Raji (cell line): ENCODE data around the gene PLET1.

Experiments
- POLR2A ChIP-seq: IDR thresholded peaks from 2 replicates; pipeline ENCODE4 v1.6.1; 2011; ENCODE audit warnings: low read depth, low read length, control low read depth; ENCODE audit not compliant: insufficient read depth

PLET1 gene

DNA sequence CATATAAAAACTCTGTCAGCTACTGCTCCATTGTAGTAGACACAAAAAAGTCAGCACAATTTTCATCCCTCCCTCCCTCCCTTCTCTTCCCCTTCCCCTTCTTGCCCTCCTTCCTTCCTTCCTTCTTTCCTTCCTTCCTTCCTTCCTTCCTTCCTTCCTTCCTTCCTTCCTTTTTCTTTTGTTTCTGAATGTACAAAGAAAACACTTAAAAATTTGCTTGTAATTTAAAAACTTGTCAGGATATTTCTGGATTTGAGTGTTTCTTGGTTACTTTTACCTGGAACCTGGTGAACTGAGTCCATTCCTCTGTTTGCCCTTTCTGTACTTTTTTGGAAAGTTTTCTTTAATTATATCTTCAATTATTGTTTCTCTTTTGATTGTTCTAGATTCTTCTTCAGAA is 31.5 kb upstream of the PLET1 start:
- no peak for TF ChIP-seq POLR2A

DNA sequence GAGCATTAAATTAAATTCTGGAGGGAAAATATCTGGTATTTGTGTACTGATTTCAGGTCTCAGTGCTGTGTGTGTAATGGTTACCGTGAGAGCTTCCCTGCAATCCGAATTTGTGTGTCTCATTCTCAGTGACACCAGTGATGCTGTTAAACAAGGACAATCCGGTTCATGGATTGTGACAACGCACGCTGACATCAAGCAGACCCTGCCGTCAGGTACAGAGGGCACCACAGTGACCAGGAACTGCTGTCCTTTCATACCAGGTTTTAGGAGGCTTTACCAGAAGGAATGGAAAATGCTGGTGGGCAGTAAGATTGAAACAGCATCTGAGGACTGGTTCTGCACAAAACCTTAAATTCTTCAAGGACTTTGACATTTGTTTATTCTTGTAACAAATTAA is 30.5 kb upstream of the PLET1 start:
- no peak for TF ChIP-seq POLR2A

DNA sequence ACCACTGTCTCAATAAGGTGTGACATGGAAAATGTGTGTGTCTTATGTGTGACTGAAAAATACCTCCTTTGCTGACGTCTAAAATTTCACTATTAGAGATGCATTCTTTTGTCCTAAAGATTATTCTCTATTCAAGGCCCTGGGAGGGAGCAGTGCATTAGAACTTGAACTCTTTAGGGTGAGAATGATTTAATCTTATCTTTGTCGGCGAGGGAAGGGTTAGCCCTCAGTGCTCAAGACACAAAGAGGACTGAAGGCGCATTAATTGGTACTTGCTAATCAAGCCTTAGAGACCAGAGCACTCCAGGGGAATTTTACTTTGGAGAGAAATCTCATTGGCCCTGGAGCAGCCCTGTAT is 29.8 kb upstream of the PLET1 start:
- no peak for TF ChIP-seq POLR2A

DNA sequence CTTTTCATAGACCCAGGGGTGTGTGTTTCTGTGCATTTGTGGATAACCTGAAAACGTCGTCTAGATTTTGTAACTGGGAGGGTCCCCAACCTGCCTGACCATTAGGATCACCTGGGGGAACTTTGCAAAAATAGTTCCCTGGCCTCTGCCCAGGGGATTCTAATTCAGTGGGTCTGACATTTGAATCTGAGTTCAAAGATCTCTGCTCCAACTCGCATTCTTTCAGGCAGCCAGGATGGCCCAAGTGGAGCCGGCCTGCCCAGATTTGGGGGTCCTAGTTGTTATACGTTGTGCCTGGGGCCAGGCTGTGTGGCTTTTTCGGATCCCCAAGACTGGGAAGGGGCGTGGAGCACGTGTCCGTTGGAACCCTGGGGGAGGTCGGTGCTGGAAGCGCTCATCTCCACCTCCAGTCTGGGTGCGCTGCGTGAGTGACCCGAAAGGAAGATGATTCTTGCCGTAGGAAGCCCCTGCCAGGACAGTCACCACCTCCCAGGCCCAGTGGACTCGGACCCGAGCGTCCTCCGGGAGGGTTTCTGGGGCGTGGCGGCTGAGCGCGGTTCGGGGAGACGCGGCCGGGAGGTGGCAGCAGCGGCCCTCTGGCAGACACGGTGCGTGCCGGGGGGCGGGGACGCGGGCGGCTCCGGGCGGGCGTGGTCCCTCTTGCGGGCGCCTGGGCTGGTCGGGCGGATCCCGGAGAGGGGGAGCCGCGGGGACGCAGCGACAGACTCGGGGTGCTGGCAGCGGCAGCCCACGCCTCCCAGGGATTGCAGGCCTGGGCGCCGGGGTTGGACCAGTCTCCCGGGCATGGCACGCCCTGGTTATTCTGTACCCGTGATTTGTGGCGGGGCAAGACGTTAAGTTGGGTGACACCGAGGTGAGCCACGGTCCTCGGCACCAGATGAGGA is 29.2 kb upstream of the PLET1 start:
- no peak for TF ChIP-seq POLR2A

DNA sequence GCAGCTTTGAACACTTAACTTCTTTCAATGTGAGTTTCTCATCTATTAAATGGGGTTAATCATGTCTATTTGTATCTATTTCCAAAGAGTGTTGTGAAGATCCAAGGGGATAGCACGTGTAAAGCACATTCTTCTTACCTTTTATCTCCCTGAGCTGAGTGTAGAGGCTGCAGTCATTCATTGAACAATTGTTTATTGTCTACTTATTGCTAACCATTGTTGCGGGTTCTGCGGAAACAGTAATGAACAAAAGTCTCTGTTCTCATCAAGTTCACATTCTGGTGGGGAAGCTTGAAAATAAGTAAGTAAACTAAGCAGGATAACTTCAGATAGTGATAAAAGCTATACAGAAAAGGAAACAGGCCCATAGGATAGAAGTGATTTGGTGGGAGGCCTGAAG is 27.4 kb upstream of the PLET1 start:
- no peak for TF ChIP-seq POLR2A

DNA sequence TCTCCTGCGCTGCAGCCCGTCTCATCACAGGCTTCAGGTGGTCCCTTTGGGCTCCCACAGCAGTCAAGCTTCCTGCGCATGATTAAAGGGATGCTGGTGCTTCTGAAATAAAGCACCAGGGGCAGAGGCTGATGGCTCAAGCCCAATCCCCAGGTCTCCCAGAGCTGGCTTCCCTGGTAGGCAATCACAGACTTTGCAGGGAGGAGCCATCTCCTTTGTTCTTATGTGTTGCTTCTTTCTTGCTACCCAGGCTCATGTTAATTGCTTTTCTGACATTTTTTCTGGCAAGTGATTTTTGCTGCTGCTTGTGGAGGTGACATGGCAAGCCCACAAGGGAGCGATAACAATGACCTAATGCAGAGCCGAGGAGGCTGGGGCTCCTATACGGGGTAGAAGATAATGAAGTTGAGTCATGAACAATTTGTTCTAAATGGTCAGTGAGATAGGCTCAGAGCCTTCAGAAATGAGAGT is 25.2 kb upstream of the PLET1 start:
- TF ChIP-seq POLR2A, result no peak

DNA sequence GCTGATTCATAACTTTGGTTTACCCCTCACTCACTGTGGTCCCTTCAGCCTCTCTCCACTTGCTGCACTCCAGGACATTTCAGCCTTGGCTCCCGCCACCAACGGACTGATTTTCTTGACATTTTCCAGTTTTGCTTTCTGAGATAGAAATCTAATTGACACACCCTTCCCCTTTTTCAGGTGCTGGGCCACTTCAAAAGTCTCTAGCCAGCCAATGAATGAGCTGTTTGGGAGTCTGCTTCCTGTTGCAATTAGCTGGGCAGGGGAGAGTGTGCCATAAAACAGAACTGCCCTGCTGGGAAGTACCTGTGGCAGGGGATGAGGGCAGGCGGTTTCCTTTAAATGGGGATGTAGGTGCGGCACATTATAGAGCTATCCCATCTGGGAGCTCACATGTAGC is 21.1 kb upstream of the PLET1 start:
- no peak for TF ChIP-seq POLR2A

DNA sequence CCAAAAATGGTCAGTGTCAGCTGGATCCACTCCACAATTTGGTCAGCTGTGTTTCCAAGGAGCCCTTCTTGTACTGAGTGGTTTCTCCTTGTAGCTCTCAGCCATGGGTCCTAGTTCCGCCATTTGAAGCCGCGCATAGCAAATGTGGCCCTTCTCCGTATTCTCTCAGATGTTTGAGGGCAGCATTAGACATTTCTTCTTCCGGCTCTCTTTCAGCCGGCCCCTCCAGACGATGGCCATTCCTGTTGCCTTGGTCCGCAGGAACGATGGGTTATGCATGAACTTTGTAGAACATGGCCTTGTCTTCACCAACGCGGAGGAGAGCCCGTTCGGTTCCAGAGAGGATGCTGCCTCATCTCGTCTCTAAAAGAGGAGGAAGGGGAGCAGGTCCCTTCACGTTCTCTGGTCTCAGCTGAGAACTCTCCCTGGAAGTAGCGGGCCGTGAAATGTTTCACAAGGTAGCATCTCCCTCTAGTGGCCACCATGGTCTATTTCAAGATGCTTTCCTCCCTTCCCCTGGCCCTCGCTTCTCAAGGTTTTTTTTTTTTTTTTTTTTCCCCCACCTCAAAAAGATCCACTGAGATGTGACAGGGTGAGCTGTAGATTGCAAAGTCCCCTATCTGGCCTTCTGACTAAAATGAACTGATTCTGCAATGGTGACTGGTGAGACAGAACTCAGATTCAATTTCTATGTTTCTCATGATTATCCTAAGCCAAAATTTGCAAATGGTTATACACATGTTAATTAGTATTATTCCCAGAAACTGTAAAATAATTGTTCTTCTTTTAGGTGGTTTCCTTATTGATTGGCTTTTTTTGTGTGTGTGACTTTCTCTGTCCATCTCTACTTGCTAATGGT is 19.8 kb upstream of the PLET1 start:
- TF ChIP-seq POLR2A, result peak; percentile 29; the same call in 1 of the 2 replicates

DNA sequence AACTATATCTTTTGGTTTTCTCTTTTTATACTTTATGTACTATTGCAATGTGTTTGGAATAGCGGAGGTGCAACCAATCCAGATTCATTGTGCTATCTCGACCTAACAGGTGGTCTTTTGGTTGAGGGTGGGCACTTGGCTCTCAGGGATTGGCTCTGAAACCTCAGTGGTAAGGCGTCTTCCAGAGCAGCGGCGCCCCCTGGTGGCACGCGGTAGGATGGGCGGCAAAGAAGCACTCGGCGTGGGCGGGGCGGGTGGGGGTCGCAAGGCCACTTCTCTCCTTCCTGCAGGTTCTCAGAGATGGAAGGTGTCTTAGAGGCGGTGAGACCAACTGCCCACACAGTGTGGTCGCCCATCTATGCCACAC is 19.2 kb upstream of the PLET1 start:
- TF ChIP-seq POLR2A, result no peak

DNA sequence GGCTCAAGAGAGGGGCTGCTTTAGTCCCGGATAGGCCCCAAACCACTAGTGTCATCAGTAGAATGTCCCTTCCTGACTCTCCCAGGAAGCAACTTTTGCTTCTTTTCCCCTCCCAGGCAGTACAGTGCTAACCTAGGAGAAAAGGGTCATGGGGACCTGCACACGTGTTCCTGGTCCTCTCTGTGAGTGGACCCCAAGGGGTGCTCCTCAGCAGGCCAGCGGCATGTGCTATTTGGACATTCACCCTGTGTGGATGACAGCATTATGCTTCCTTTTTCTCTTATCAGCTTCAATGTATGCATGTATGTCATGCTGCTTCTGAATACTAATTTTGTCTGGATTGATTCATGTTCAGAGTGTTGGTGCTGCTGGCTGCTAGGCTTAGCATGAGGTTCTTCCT is 18.1 kb upstream of the PLET1 start:
- no peak for TF ChIP-seq POLR2A

DNA sequence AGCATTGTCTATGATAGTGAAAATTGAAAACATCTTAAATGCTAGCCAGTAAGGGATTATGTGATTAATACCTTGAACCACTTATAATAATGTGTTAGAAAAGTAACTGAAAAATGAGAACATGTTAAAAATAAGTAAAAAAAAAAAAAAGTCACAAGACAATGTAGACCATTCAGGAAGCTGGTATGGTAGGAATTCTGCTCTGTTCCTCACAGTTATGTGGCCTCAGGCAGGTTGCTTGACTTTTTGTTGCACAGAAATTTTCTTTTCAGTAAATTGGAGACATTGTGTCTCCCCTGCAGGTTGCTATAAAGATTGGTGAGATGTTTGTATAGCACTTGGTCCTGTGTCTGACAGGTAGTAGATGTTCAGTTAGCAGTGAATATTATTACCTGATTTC is 17.3 kb upstream of the PLET1 start:
- no peak for TF ChIP-seq POLR2A

DNA sequence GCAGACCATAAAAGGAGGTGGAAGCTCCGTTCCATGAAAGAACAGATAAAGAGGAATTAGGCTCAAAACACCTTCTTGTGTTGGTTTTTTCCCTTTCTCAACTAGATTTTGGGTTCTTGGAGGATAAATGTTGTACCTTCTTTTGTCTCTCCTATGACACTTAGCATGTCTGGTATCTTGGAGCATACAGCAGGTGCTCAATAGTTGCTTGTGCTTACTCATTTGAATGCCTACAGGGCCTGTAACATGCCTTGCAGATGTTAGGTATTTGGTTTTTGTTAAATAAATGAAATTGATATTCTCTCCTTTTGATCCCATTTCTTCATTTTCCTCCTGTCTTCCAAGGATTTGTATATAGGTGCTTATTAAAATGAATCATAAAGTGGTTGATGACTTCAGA is 16.4 kb upstream of the PLET1 start:
- TF ChIP-seq POLR2A, result no peak

DNA sequence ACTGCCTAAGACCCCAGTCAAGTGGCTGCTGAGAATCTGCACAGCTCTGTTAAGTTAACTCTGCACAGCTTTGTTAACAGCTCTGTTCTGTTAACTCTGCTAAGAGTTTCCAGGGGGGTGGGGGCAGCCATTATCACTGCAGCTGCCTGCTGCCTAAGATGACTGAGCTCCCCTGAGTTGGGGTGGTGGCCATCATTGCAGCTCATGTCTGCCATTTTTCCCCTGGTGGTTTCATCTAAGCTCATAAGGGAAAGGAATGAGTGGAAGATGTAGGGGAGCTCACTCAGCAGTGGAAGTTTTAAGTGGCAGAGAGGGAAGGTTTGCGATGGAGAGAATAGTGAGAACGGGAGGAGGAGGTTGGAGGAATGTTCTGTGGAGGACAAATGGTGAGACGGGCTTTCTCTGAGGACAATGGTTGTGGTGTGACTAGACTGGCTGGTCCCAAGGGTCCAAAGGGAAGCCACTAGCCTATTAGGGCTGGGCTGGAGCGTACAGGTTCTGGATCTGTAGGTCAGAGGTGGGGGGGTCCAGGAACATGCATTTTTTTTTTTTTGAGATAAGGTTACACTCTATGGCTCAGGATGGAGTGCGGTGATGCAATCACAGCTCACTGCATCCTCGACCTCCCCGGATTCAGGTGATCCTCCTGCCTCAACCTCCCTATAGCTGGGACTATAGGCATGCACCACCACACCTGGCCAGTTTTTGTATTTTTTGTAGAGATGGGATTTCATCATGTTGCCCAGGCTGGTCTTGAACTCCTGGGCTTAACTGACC is 13.5 kb upstream of the PLET1 start:
- TF ChIP-seq POLR2A, result no peak

DNA sequence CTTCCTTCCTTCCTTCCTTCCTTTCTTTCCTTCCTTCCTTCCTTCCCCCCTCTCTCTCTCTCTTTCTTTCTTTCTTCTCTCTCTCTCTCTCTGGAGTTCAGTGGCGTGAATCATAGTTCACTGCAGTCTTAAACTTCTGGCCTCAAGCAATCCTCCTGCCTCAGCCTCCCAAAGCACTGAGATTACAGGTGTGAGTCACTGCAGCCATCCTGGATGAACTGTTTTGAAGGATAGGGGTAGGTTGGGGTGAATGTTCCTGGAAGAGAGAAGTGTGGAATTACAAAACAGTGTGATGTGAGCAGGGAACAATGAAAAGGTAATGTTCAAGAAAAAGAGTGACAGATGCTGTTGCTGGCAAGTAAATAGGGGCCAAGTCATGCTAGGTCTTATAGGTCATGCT is 12.4 kb upstream of the PLET1 start:
- TF ChIP-seq POLR2A, result no peak

DNA sequence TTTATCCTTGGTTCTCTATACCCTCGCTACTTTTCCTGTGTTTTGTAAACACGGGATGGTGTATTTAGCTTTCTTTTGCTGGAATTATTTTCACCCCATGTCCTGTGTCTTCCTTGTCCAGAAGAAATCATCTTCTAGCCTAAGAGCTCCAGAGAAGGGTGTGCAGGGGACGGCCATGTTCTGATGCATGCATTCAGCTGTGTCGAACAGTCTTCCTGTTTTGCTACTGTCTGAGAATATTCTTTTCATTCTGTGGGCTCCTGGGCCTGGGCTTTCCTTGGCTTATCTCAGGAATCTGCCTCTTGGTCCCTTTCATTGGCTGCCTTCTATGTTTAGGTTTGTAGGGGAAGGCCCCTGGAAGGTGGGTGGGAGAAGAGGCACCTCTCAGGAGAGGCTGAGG is 10.6 kb upstream of the PLET1 start:
- TF ChIP-seq POLR2A, result no peak
